Stromal cell of bone marrow (primary cell): ENCODE measurements around the gene CRYBB2.
"Not testable (repeated sequence)": the region's sequence is repeated elsewhere in the genome, so short reads cannot be mapped to it uniquely, and the experiment has no call there.

ENCODE experiments used
- DNase-seq: peaks from one replicate; pipeline ENCODE4 v3.0.0-alpha.2; 2012; ENCODE audit warnings: low read depth

Gene CRYBB2, protein sequence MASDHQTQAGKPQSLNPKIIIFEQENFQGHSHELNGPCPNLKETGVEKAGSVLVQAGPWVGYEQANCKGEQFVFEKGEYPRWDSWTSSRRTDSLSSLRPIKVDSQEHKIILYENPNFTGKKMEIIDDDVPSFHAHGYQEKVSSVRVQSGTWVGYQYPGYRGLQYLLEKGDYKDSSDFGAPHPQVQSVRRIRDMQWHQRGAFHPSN

DNA sequence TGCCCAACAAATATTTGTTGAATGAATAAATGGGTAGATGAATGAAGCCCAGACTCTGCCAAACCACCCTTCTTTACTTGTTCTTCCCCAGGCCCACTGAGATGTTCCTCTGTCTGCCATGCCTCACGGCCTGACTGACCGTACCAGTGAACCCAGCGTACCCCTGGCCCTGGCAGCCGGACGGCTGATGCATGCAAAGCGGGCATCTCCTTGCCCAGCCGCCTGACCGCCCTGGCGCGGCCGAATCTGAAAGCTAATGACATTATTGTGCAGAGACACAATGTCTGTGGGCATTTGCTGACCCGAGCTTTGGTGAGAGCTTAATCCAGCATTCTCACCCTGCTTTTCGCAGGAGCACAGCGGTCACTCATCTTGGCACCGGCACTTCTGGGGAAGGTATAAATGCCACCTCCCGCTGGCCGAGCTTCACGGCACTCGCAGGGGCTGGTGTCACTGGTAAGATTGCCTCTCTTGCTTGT lies at the start of gene CRYBB2:
Gene CRYBB2, plus strand, starts transcription at position 429 of the 479 bp plus-strand sequence. CDS start 1,791 bp downstream, outside the sequence.
- DNase-seq, result no peak

DNA sequence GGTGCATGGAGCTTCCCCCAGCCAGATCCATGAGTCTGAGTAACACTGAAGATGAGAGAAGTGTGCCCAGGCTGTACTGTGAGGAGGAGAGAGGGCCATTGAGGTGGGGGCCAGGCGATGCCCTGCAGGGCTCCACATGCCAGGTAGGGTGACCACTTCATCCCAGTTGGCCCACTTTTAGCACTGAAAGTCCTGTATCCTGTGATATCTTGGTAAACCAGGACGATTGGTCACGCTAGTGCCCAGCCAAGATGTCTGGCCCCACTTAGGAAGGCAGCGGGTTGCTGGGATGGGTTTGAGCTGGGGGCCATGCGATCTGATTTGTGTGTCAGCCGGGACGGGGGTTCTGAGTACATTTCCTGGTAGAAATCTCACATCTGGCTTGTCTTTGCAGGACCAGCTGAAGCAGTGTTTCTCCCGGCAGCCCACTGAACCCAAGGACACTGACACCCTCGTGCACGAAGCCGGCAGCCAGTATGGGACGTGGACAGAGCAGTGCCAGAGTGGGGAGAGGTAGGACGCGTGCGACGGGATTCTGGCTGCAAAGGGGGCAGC lies 48.9 kb upstream of the CRYBB2 start:
- no peak for DNase-seq

DNA sequence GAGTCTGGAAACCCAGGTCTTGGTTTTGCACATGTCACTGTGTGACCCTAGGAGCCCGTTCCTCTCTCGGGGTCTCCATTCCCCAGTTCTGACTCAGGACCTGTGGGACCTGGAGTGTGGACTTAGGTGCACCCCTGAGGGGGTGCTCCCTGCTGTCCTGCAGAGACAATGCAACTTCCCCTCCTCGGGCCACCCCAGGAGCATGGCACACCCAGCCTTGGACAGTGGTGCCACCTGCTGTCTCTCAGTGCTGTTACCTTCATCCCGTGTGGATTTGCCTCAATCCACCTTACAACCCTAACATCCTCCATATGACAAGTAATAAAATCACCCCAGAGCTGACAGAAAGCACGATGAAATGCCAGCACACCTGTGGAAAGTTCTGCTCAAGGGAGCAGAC lies 47.3 kb upstream of the CRYBB2 start:
- no peak for DNase-seq

DNA sequence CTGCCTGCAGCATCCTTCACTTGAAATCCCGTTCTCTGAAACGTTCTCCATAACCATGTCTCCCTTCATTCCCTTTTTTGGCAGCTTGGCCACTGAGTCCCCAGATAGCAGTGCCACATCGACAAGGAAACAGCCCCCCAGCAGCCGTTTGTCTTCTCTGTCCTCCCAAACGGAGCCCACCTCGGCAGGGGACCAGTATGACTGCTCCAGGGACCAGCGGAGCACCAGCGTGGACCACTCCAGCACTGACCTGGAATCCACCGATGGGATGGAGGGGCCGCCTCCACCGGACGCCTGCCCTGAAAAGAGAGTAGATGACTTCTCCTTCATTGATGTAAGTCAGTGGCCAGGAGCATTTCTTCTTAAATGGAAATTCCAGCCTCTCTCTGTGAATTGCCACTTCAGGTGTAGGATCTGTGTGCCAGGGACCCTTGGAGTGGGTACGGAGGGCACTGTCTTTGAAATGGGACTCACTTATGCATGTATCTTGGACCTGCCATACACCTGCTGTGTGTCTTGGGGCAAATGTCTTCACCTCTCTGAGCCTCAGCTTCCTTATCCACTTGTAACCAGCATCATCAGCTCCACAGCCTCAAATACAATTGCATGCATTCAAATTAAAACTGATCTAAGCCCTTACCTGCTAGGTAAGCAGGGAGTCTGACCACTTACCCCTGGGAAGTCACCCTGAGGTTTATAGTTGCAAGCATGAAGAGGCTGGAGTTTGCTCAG lies 45.1 kb upstream of the CRYBB2 start:
- DNase-seq, result no peak

DNA sequence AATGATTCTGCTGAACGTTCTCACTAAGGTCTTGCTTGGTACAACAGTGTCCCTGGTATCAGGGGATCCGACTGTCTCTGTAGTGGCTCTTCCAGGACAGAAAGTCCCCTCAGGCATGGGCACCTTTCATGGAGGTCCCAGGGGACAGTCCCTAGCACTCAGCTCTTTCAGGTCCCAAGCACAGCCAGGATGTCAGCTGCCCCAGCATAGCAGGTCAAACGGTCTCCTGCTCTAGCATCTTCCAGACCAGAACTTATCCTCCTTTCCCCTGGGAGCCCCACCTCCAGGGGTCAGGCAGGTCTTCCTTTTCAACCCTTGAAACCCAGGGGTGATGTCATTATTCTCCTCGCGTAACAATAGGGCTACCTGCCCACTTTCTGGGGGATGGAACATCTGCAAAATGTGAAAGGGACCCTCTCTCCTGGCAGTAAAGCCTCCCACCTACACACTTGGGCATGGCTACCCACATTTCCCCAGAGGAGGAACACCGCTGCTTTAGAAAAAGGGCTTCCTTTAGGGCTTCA lies 44.5 kb upstream of the CRYBB2 start:
- DNase-seq, result no peak

DNA sequence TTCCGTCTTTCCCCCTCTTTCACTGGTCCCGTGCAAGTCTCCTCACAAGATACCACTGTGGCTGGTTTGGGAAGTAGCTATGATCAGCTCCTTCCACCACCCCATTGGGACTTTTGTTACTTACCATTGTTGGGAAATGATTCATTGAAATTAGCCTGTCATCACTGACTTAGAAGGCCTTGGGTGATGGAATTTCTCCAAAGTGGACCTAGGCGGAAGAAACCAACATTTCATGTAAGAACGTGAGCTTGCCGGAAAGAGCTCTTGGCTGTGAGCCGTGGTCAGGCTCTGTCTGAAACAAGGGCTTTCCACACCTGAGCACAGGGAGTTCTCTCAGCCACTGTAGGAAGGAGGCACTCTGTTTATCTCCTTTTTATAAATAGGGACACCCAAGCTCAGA lies 43.3 kb upstream of the CRYBB2 start:
- peak; percentile 67 for DNase-seq

DNA sequence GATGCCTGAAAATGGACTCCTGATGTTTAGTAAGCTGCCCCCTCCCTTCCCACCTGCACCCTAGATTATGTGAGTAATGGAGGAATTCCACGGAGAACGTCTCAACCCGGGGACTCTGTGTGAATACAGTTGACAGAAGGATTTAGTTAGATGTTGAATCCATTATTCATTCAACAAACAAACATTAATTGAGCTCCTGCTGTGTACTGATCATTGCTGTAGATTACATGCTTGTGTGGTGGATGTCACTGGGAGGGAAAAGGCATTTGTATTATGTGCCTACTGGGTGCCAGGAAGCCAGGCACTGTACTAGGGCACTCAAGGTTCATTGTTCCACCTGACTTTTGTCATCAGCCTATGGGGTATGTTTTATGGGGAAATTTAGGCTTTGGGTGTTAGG lies 42.6 kb upstream of the CRYBB2 start:
- DNase-seq, result no peak

DNA sequence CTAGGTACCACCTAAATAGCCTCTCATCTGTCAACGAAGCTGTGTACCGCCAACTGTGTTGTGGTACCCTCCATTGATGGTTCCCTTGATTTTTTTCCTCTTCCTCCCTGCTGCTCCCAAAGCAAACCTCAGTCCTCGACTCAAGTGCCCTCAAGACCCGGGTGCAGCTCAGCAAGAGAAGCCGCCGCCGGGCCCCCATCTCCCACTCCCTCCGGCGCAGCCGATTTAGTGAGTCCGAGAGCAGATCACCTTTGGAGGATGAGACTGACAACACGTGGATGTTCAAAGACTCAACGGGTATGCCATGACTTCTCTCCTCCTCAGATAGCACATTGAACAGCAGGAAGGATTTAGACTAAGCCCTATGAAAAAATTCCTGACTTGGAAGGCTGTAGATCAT lies 42.2 kb upstream of the CRYBB2 start:
- no peak for DNase-seq

DNA sequence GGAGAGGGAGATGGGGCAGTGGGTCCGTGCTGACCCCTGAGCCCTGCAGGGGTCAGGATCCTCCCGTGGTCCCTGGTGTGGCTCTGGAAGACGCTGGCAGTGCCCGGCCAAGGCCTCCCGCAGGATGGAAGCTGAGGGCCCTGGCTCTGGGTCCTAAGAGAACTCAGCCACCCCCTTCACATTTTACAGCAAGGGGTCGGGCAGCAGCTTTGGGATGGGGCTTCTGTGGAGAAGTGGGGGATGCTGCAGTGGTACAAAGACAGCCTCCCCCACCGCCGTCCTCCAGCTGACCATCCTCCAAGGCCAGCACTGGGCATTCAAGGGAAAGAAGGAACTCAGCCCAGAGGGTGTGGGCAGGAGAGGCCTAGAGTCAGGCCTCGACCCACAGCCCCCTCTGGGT lies 41.5 kb upstream of the CRYBB2 start:
- DNase-seq, result no peak

DNA sequence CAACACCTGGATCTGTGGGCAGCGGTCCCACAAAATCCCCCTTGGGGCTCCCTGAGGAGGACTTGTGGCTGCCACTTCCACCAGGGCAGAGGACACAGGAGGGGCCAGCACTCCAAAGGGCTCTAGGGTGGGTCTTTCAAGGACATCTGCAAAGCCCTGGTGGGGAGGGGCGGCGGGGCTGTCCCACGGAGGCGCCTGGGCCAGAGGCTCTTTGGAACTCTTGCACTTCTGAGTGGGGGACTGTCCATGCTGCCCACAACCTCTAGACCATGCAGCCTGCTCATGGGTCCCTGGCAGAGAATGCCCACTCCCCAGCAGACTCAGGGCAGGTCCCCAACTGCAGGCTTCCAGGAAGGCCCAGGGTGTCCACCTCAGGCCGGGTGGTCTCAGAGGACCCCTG lies 41.1 kb upstream of the CRYBB2 start:
- not testable (repeated sequence) for DNase-seq

DNA sequence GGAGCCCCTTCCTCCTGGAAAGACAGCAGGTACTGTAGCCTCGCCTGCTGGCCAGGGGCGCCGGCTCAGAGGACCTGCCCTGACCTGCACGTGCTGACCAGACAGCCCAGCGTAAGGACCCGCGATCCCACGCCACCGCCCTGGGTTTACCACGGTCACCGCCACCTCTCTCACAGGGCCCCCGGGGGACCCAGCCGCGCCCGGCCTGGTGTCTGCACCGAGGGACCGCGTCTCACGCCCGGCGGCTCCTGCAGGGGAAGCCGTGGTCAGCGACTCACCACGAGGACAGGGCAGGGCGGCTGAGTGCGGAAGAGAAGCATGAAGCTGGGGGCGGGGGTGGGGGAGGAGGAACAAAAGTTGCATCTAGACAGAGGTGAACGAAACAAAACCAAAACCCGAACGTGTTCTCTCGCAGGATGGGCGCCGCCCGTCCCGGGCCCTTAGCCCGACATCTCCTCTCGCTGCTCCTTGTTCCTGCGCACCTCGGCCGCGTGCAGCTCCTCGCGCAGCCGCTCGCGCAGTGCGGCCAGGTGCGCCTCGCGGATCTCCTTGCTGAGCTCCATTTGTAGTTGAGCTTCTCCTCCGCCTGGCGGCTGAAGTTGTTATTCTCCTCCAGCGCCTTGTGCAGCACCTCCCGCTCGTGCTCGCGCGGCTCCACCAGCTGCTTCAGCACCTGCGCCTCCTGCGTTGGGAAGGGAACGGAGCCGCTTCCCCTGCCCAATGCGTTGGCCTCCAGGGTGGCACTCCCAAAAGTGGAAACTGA lies 40.4 kb upstream of the CRYBB2 start:
- DNase-seq, result not testable (repeated sequence)

DNA sequence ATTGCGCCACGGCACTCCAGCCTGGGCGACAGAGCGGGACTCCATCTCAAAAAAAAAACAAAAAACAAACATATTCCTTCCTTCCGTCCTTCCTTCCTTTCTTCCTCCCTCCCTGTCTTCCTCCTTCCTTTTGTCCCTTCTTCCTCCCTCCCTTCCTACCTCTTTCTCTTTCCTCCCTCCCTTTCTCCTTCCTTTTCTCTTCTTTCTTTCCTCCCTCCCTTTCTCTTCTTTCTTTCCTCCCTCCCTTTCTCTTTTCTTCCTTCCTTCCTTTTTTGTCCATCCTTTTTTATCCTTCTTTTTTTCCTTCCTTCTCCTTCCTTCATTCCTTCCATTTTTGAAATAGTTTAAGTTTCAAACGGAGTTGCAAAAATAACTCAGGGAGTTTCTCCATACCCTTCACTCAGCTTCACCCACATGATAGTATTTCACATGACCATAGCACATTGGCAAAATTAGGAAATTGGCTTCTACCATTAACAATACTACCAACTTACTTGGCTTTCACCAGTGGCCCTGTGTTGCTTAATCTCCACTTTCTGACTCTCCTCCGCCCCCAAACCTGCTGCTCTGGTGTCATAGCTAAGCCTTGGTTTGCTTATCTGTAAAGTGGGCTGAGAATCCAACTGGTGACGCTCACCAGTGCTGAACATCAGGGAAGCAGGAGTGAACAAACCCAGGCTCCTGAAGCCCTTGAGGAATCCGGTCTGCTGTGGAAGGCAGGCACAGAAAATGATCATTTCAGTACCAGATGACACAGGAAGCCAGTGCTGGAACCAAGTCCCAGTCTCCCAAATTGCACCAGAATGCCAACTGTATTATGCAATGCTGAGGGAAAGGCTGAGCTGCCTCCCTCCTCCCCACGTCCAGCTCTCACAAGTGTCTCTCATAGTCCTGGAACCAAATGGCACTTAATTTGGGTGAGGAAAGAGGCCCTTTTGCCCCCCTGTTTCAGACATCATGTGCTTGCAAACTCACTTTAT lies 37.0 kb upstream of the CRYBB2 start:
- no peak for DNase-seq

DNA sequence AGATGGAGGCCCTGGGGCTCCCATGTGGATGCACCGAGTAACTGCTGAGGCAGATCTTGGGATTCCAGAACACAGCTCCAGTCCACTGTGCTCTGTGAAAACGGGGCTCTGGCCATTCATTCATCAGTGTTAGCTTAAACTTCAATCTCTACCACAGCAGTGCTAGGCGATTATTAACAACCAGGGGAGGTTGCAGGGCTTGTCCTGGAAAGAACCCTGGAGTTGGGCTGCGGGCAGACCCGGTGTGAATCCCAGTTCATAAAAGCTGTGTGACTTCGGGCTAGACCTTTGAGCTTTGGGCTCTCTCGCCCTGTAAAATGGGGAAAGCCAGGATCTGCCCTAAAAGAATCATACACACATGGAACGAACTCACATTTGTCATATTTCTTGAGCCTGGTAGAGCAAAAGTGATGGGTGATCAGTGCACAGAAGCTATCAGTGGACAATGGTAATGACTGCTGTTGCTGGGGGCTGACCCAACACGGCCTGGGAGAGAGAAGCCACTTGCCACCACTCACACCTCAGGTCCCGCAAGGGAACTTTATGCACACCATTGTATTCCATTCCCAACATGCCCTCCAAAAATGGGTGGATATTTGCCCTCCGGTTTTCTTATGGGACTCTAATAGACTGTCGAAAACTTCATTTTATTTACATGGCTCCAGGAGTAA lies 35.4 kb upstream of the CRYBB2 start:
- DNase-seq, result no peak

DNA sequence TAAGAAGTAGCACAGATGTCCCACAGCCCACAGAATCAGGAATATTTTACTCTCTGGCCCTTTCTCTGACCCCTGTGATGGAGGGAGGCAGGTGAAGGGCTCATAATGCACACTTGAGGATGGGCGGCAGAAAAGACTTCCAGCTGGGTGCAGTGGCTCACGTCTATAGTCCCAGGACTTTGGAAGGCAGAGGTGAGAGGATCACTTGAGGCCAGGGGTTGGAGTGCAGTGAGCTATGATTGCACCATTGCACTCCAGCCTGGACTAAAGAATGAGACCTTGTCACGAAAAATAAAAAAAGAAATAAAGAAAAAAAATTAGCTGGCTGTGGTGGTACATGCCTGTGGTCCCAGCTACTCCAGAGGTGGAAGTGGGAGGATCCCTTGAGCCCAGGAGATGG lies 33.3 kb upstream of the CRYBB2 start:
- no peak for DNase-seq

DNA sequence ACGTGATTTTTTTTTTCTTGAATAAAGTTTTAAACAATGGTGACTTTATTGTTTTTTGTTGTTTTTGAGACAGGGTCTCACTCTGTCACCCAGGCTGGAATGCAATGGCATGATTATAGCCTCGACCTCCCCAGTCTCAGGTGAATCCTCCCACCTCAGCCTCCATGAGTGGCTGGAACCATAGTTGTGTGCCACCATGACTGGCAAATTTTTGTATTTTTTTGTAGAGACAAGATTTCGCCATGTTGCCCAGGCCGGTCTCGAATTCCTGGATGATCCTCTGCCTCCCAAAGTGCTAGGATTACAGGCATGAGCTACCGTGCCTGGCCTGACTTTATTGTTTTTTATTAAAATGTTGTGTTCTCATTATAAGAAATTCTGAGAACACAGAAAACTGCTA lies 32.0 kb upstream of the CRYBB2 start:
- no peak for DNase-seq

DNA sequence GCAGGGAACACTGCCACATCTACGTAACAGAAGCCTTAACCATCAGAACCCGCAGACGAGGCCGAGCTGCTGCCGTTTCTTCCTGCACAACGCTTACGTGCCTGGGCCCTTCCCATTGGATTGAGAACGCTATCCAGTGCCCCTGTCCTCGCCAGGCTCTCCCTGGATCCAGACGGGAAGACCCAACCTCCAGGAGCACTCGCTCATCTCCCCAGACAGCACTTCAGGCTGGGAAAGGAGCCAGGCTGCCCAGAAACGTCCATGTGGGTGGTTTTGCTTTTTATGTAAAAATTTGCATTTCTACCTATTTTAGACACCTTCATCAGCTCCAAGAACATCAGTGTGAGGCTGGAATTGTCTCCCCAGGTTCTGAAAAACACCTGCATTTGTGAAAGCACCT lies 27.0 kb upstream of the CRYBB2 start:
- DNase-seq, result no peak

DNA sequence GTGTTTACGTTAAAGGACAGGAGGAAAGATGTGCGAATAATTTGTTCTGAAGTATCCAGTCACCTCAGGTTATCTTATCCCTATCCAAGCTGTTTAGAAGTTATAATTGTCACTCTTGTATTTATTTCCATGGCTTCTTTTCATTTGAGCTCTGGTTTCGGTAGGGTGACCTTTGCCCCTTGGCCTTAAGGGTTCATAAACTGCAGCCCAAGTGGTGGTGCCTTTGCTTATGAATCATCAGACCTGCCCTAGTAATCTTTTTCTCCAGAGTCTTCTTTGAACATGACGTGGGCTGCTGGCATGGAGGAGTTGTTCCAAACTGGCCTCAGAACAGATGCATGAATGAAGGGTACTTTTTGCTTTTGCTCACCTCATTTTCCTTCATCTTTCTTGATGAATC lies 26.3 kb upstream of the CRYBB2 start:
- no peak for DNase-seq

DNA sequence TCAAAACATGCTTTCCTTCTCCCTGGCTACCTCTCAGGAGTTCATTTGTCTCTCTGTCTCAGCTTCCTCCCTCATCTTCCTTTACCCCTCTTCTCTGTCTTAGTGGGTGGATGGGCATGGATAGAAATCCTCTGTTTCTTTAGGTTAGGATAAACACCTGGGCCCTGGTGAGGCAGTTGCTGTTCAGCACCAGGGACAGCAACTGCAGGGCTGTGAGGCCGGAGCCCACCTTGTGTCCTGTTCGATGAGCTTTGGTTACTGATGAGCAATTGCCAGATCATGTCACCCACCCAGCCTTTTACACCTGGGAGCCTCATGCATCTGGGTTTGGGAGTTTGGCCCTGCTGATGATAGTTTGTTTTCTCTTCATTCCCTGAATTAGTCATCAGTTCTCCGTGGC lies 25.9 kb upstream of the CRYBB2 start:
- no peak for DNase-seq

DNA sequence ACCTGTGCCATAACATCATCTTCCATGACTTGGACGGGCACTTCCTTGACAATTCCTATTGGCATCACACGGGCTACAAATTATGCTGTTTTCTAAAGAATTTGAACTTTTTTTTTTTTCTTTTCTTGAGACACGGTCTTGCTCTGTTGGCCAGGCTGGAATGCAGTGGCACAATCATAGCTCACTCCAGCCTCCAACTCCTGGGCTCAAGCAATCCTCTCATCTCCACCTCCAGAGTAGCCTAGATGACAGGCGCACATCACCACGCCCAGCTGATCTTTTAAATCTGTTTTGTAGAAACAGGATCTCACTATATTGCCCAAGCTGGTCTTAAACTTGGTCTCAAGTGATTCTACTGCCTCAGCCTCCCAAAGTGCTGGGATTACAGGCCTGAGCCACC lies 23.1 kb upstream of the CRYBB2 start:
- no peak for DNase-seq

DNA sequence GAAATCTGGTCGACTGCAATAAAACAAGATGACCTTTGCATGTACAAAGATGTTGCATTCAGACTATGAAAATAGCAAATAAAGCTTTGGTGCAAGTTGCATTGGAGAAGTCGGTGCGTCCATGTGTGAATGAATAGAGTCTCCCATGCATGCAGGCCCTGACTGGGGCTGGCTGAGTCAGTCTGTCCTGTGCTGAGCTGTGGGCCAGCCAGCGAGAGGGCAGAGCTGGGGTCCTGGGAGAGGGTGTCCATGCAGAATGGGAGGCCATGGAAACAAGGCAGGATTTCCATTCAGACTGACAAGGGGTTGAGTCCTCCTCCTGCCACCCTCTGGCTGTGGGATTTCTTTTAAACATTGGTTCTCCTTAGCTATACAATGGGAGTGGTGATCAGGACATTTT lies 22.1 kb upstream of the CRYBB2 start:
- DNase-seq, result no peak
